Measurements from ENCODE around the gene INPP5A. TPM values are rescaled to one million over a fixed set of nuclear protein-coding genes. Genes with fewer than 3 reads are reported as not detected.
"Not testable (repeated sequence)": the region's sequence is repeated elsewhere in the genome, so short reads cannot be mapped to it uniquely, and the experiment has no call there.

Gene INPP5A
- total RNA-seq, 2 donors from 2014 or later = 14.8 to 18.6 TPM

GRCh38 chr10:132766291-132766690 lies 228.7 kb downstream of the INPP5A start:
- peaks cover 0 to 10% of the 10 kb centered on the region in 2 donors for H3K4me1 Mint-ChIP-seq (ENCODE audit: low read depth in 2 of 2)
- H3K27ac Mint-ChIP-seq = no peak overlapping the region
- no peak overlapping the region for H3K4me3 Mint-ChIP-seq
- ATAC-seq = no peak
- no peaks in the 10 kb centered on the region for H3K27me3 Mint-ChIP-seq
- H3K9me3 Mint-ChIP-seq = no peaks in the 10 kb centered on the region
- no peaks in the 10 kb centered on the region for H3K36me3 Mint-ChIP-seq
- DNase-seq (ENCODE audit: low spot score) = no peak

GRCh38 chr10:132768346-132769248 lies 231.0 kb downstream of the INPP5A start:
- no peak overlapping the region for H3K27ac Mint-ChIP-seq
- H3K27me3 Mint-ChIP-seq = no peaks in the 10 kb centered on the region
- no peaks in the 10 kb centered on the region for H3K36me3 Mint-ChIP-seq
- no peak overlapping the region for H3K4me3 Mint-ChIP-seq
- H3K9me3 Mint-ChIP-seq = no peaks in the 10 kb centered on the region
- ATAC-seq (no peak), DNase-seq (ENCODE audit: low spot score) (no peak)
- peaks cover 0 to 10% of the 10 kb centered on the region in 2 donors for H3K4me1 Mint-ChIP-seq (ENCODE audit: low read depth in 2 of 2)

GRCh38 chr10:132770061-132771021 lies 232.8 kb downstream of the INPP5A start:
- Mint-ChIP-seq H3K9me3 (no peaks in the 10 kb centered on the region), H3K4me3 (no peak overlapping the region), H3K27ac (no peak overlapping the region), H3K27me3 (no peaks in the 10 kb centered on the region), H3K36me3 (no peaks in the 10 kb centered on the region), H3K4me1 (ENCODE audit: low read depth in 2 of 2) (peaks cover 0 to 7% of the 10 kb centered on the region in 2 donors)
- ATAC-seq = no peak
- no peak for DNase-seq (ENCODE audit: low spot score)

GRCh38 chr10:132772816-132773215 lies 235.2 kb downstream of the INPP5A start:
- not testable (repeated sequence) for ATAC-seq; H3K27ac Mint-ChIP-seq; H3K4me3 Mint-ChIP-seq; H3K4me1 Mint-ChIP-seq (ENCODE audit: low read depth in 2 of 2); H3K36me3 Mint-ChIP-seq; H3K9me3 Mint-ChIP-seq; DNase-seq (ENCODE audit: low spot score); H3K27me3 Mint-ChIP-seq

- H3K27me3 Mint-ChIP-seq = no peaks in the 10 kb centered on the region
- no peaks in the 10 kb centered on the region for H3K9me3 Mint-ChIP-seq
- peaks cover 0 to 2% of the 10 kb centered on the region in 2 donors for H3K4me1 Mint-ChIP-seq (ENCODE audit: low read depth in 2 of 2)
- H3K4me3 Mint-ChIP-seq = no peak overlapping the region
- peak overlapping the region in 1 of 2 donors; percentile 53 for H3K27ac Mint-ChIP-seq
- no peaks in the 10 kb centered on the region for H3K36me3 Mint-ChIP-seq
- ATAC-seq (no peak), DNase-seq (ENCODE audit: low spot score) (no peak)
Measured at GRCh38 chr10:132774181-132774901, 236.8 kb downstream of the INPP5A start.

GRCh38 chr10:132774902-132775863 lies 237.6 kb downstream of the INPP5A start:
- DNase-seq (ENCODE audit: low spot score) (no peak), ATAC-seq (peak in 1 of 2 donors; percentile 14)
- no peaks in the 10 kb centered on the region for H3K9me3 Mint-ChIP-seq
- H3K4me1 Mint-ChIP-seq (ENCODE audit: low read depth in 2 of 2) = peaks cover 0 to 2% of the 10 kb centered on the region in 2 donors
- no peaks in the 10 kb centered on the region for H3K36me3 Mint-ChIP-seq
- H3K4me3 Mint-ChIP-seq = no peak overlapping the region
- H3K27me3 Mint-ChIP-seq = no peaks in the 10 kb centered on the region
- H3K27ac Mint-ChIP-seq = no peak overlapping the region

GRCh38 chr10:132776186-132776585 lies 238.6 kb downstream of the INPP5A start:
- DNase-seq (ENCODE audit: low spot score) (no peak), ATAC-seq (no peak)
- Mint-ChIP-seq H3K36me3 (no peaks in the 10 kb centered on the region), H3K27ac (no peak overlapping the region), H3K4me3 (no peak overlapping the region), H3K27me3 (no peaks in the 10 kb centered on the region), H3K9me3 (no peaks in the 10 kb centered on the region), H3K4me1 (ENCODE audit: low read depth in 2 of 2) (peaks cover 0 to 2% of the 10 kb centered on the region in 2 donors)

GRCh38 chr10:132776821-132777220 lies 239.2 kb downstream of the INPP5A start:
- H3K4me1 Mint-ChIP-seq (ENCODE audit: low read depth in 2 of 2) = peaks cover 0 to 2% of the 10 kb centered on the region in 2 donors
- no peaks in the 10 kb centered on the region for H3K27me3 Mint-ChIP-seq
- H3K9me3 Mint-ChIP-seq = no peaks in the 10 kb centered on the region
- ATAC-seq (peak; percentile 22 to 24), DNase-seq (ENCODE audit: low spot score) (no peak)
- H3K27ac Mint-ChIP-seq = no peak overlapping the region
- H3K4me3 Mint-ChIP-seq = no peak overlapping the region
- no peaks in the 10 kb centered on the region for H3K36me3 Mint-ChIP-seq

GRCh38 chr10:132777441-132777840 lies 239.9 kb downstream of the INPP5A start:
- Mint-ChIP-seq H3K4me1 (ENCODE audit: low read depth in 2 of 2) (peaks cover 0 to 2% of the 10 kb centered on the region in 2 donors), H3K36me3 (no peaks in the 10 kb centered on the region), H3K27me3 (no peaks in the 10 kb centered on the region), H3K27ac (no peak overlapping the region), H3K9me3 (no peaks in the 10 kb centered on the region), H3K4me3 (no peak overlapping the region)
- ATAC-seq (no peak), DNase-seq (ENCODE audit: low spot score) (no peak)

- Mint-ChIP-seq H3K27ac (no peak overlapping the region), H3K4me3 (no peak overlapping the region), H3K36me3 (no peaks in the 10 kb centered on the region), H3K27me3 (peaks cover 0 to 5% of the 10 kb centered on the region in 2 donors), H3K4me1 (ENCODE audit: low read depth in 2 of 2) (no peaks in the 10 kb centered on the region), H3K9me3 (no peaks in the 10 kb centered on the region)
- ATAC-seq (no peak), DNase-seq (ENCODE audit: low spot score) (no peak)
Measured at GRCh38 chr10:132779549-132780294, 242.1 kb downstream of the INPP5A start.

- Mint-ChIP-seq H3K36me3 (no peaks in the 10 kb centered on the region), H3K27ac (no peak overlapping the region), H3K4me1 (ENCODE audit: low read depth in 2 of 2) (no peaks in the 10 kb centered on the region), H3K27me3 (peaks cover 0 to 5% of the 10 kb centered on the region in 2 donors), H3K4me3 (no peak overlapping the region), H3K9me3 (no peaks in the 10 kb centered on the region)
- ATAC-seq (no peak), DNase-seq (ENCODE audit: low spot score) (no peak)
Measured at GRCh38 chr10:132780356-132780755, 242.8 kb downstream of the INPP5A start.

- Mint-ChIP-seq H3K36me3 (no peaks in the 10 kb centered on the region), H3K27ac (no peak overlapping the region), H3K4me3 (no peak overlapping the region), H3K27me3 (peaks cover 0 to 5% of the 10 kb centered on the region in 2 donors), H3K9me3 (no peaks in the 10 kb centered on the region), H3K4me1 (ENCODE audit: low read depth in 2 of 2) (no peaks in the 10 kb centered on the region)
- ATAC-seq (no peak), DNase-seq (ENCODE audit: low spot score) (no peak)
Measured at GRCh38 chr10:132781556-132781955, 244.0 kb downstream of the INPP5A start.
